Trophoblast cell (in vitro differentiated cells and primary cell): Measurements from ENCODE around the gene NUCKS1.

Experiments
- DNase-seq, 2 donors: peaks; one replicate each; pipeline ENCODE4 v3.0.0-alpha.2; 2016
- H2AFZ ChIP-seq: 2 replicates; pipeline ENCODE4 v1.6.1; 2013; ENCODE audit warnings: low read length, moderate library complexity, mild to moderate bottlenecking; ENCODE audit not compliant: insufficient read depth, poor library complexity
- H2AK5ac ChIP-seq: 2 replicates; pipeline ENCODE4 v1.6.1; 2013; ENCODE audit warnings: mild to moderate bottlenecking, low read length
- H2BK120ac ChIP-seq: 2 replicates; pipeline ENCODE4 v1.6.1; 2013; ENCODE audit warnings: low read length, mild to moderate bottlenecking, moderate library complexity; ENCODE audit not compliant: insufficient read depth, poor library complexity
- H2BK12ac ChIP-seq: 2 replicates; pipeline ENCODE4 v1.6.1; 2013; ENCODE audit warnings: mild to moderate bottlenecking, low read length, moderate library complexity
- H2BK5ac ChIP-seq: 2 replicates; pipeline ENCODE4 v1.6.1; 2013; ENCODE audit warnings: low read length, low read depth, moderate library complexity, mild to moderate bottlenecking; ENCODE audit not compliant: poor library complexity
- H3K14ac ChIP-seq: 2 replicates; pipeline ENCODE4 v1.6.1; 2013; ENCODE audit warnings: mild to moderate bottlenecking, low read length
- H3K18ac ChIP-seq: 2 replicates; pipeline ENCODE4 v1.6.1; 2013; ENCODE audit warnings: mild to moderate bottlenecking, low read length
- H3K23ac ChIP-seq: 2 replicates; pipeline ENCODE4 v1.6.1; 2013; ENCODE audit warnings: low read length
- H3K27ac ChIP-seq: 2 replicates; pipeline ENCODE4 v1.5.1; 2013; ENCODE audit warnings: low read depth, mild to moderate bottlenecking, inconsistent platforms, low read length, moderate library complexity
- H3K27me3 ChIP-seq: 2 replicates; pipeline ENCODE4 v1.6.1; 2013; ENCODE audit warnings: inconsistent platforms, mild to moderate bottlenecking, low read length, moderate library complexity; ENCODE audit not compliant: insufficient read depth
- H3K36me3 ChIP-seq, 2 experiments: 1 replicate in 1 of 2; 2 replicates in 1 of 2; pipeline ENCODE4 v1.6.1; 2013; ENCODE audit warnings: low read length in 2 of 2, mild to moderate bottlenecking in 2 of 2, moderate library complexity in 1 of 2; ENCODE audit not compliant: insufficient read depth in 2 of 2, control insufficient read depth in 1 of 2
- H3K4ac ChIP-seq: 2 replicates; pipeline ENCODE4 v1.6.1; 2013; ENCODE audit warnings: low read depth, mild to moderate bottlenecking, low read length, moderate library complexity
- H3K4me1 ChIP-seq, 2 experiments: 1 replicate in 1 of 2; 2 replicates in 1 of 2; pipeline ENCODE4 v1.6.1; 2013; ENCODE audit warnings: low read length in 2 of 2, mild to moderate bottlenecking in 2 of 2, moderate library complexity in 1 of 2; ENCODE audit not compliant: insufficient read depth in 2 of 2, control insufficient read depth in 1 of 2
- H3K4me2 ChIP-seq: 2 replicates; pipeline ENCODE4 v1.6.1; 2013; ENCODE audit warnings: inconsistent platforms, mild to moderate bottlenecking, low read length, moderate library complexity
- H3K4me3 ChIP-seq: 2 replicates; pipeline ENCODE4 v1.5.1; 2013; ENCODE audit warnings: mild to moderate bottlenecking, low read depth, low read length, inconsistent platforms
- H3K79me1 ChIP-seq: one replicate; pipeline ENCODE4 v1.6.1; 2013; ENCODE audit warnings: low read length
- H3K79me2 ChIP-seq: 2 replicates; pipeline ENCODE4 v1.6.1; 2013; ENCODE audit warnings: low read length, mild to moderate bottlenecking; ENCODE audit not compliant: control insufficient read depth, insufficient read depth, poor library complexity
- H3K9ac ChIP-seq: 2 replicates; pipeline ENCODE4 v1.6.1; 2013; ENCODE audit warnings: mild to moderate bottlenecking, low read length
- H3K9me3 ChIP-seq: 2 replicates; pipeline ENCODE4 v1.6.1; 2013; ENCODE audit warnings: low read depth, mild to moderate bottlenecking, control low read depth, inconsistent platforms, low read length; ENCODE audit not compliant: insufficient read depth
- H4K12ac ChIP-seq: 2 replicates; pipeline ENCODE4 v1.6.1; 2013; ENCODE audit warnings: low read depth, mild to moderate bottlenecking, low read length, moderate library complexity
- H4K8ac ChIP-seq: 2 replicates; pipeline ENCODE4 v1.6.1; 2013; ENCODE audit warnings: low read depth, mild to moderate bottlenecking, low read length, moderate library complexity
- H4K91ac ChIP-seq: one replicate; pipeline ENCODE4 v1.6.1; 2013; ENCODE audit warnings: low read depth, mild to moderate bottlenecking, low read length, moderate library complexity
- WGBS: extraction: QIAGEN DNeasy Blood & Tissue Kit; methylation state at CpG from one replicate; pipeline ENCODE4 v1.1.7; 2013; ENCODE audit warnings: missing lambda C conversion rate; ENCODE audit not compliant: insufficient read length, insufficient coverage; ENCODE audit errors: extremely low coverage; 5-methylcytosine and 5-hydroxymethylcytosine counted together

Gene NUCKS1

GRCh38 chr1:205714190-205714905, 35.6 kb downstream of the NUCKS1 start:
- no peak overlapping the region for H2BK120ac ChIP-seq
- no peaks in the 10 kb centered on the region for H3K27me3 ChIP-seq
- no peaks in the 10 kb centered on the region for H3K4me1 ChIP-seq
- H3K79me1 ChIP-seq, result no peaks in the 10 kb centered on the region
- no peak overlapping the region for H2BK5ac ChIP-seq
- H3K4me3 ChIP-seq, result no peak overlapping the region
- WGBS, result no CpG with 5 or more reads among the region's 5 CpGs
- H3K4me2 ChIP-seq, result no peak overlapping the region
- no peak overlapping the region for H4K8ac ChIP-seq
- no peak overlapping the region for H3K9ac ChIP-seq
- H3K23ac ChIP-seq, result no peak overlapping the region
- H3K4ac ChIP-seq, result no peak overlapping the region
- no peak overlapping the region for H2BK12ac ChIP-seq
- H4K12ac ChIP-seq, result no peak overlapping the region
- peak; percentile 17 to 66 for DNase-seq
- no peak overlapping the region for H3K27ac ChIP-seq
- no peak overlapping the region for H4K91ac ChIP-seq
- no peak overlapping the region for H3K18ac ChIP-seq
- H3K9me3 ChIP-seq, result no peaks in the 10 kb centered on the region
- H3K14ac ChIP-seq, result no peak overlapping the region
- H2AK5ac ChIP-seq, result no peak overlapping the region
- peaks cover 2 to 15% of the 10 kb centered on the region in 2 experiments for H3K36me3 ChIP-seq
- no peaks in the 10 kb centered on the region for H3K79me2 ChIP-seq
- no peak overlapping the region for H2AFZ ChIP-seq

- Histone ChIP-seq H2BK120ac (no peak overlapping the region), H3K14ac (no peak overlapping the region), H2AFZ (no peak overlapping the region), H3K9ac (no peak overlapping the region), H3K4me3 (no peak overlapping the region), H3K23ac (no peak overlapping the region), H4K12ac (no peak overlapping the region), H3K4me1 (no peaks in the 10 kb centered on the region), H3K27ac (no peak overlapping the region), H3K79me2 (no peaks in the 10 kb centered on the region), H2AK5ac (no peak overlapping the region), H4K8ac (no peak overlapping the region), H3K36me3 (peaks cover 0 to 12% of the 10 kb centered on the region in 2 experiments), H3K4me2 (no peak overlapping the region), H3K18ac (no peak overlapping the region), H2BK5ac (no peak overlapping the region), H3K9me3 (no peaks in the 10 kb centered on the region), H4K91ac (no peak overlapping the region), H2BK12ac (no peak overlapping the region), H3K4ac (no peak overlapping the region), H3K79me1 (no peaks in the 10 kb centered on the region), H3K27me3 (no peaks in the 10 kb centered on the region)
- DNase-seq, result peak; percentile 62 to 94
- no CpG with 5 or more reads among the region's 8 CpGs for WGBS
Observed at GRCh38 chr1:205711105-205712048, 38.6 kb downstream of the NUCKS1 start.

GRCh38 chr1:205710201-205711062, 39.5 kb downstream of the NUCKS1 start:
- no peak for DNase-seq
- H2BK5ac ChIP-seq, result no peak overlapping the region
- no CpG with 5 or more reads among the region's 1 CpG for WGBS

GRCh38 chr1:205709640-205710039, 40.3 kb downstream of the NUCKS1 start:
- WGBS, result no CpG with 5 or more reads among the region's 2 CpGs
- no peak overlapping the region for H3K18ac ChIP-seq
- H3K27ac ChIP-seq, result no peak overlapping the region
- no peak overlapping the region for H3K23ac ChIP-seq
- no peak overlapping the region for H4K91ac ChIP-seq
- H2BK12ac ChIP-seq, result no peak overlapping the region
- no peaks in the 10 kb centered on the region for H3K79me2 ChIP-seq
- H3K79me1 ChIP-seq, result no peaks in the 10 kb centered on the region
- H3K4me2 ChIP-seq, result no peak overlapping the region
- no peak overlapping the region for H2AK5ac ChIP-seq
- no peak overlapping the region for H3K9ac ChIP-seq
- no peaks in the 10 kb centered on the region for H3K4me1 ChIP-seq
- DNase-seq, result no peak
- H2BK120ac ChIP-seq, result no peak overlapping the region
- H3K4ac ChIP-seq, result no peak overlapping the region
- no peak overlapping the region for H2AFZ ChIP-seq
- no peaks in the 10 kb centered on the region for H3K27me3 ChIP-seq
- no peak overlapping the region for H4K8ac ChIP-seq
- no peak overlapping the region for H4K12ac ChIP-seq
- H3K9me3 ChIP-seq, result no peaks in the 10 kb centered on the region
- H3K14ac ChIP-seq, result no peak overlapping the region
- no peak overlapping the region for H2BK5ac ChIP-seq
- H3K36me3 ChIP-seq, result peaks cover 0 to 9% of the 10 kb centered on the region in 2 experiments
- H3K4me3 ChIP-seq, result no peak overlapping the region

More at GRCh38 chr1:205710201-205711062, 39.5 kb downstream of the NUCKS1 start:
- H3K4ac ChIP-seq, result no peak overlapping the region
- H3K9ac ChIP-seq, result no peak overlapping the region
- H2BK12ac ChIP-seq, result no peak overlapping the region
- no peaks in the 10 kb centered on the region for H3K79me1 ChIP-seq
- H3K18ac ChIP-seq, result no peak overlapping the region
- H2BK120ac ChIP-seq, result no peak overlapping the region
- no peaks in the 10 kb centered on the region for H3K9me3 ChIP-seq
- no peaks in the 10 kb centered on the region for H3K27me3 ChIP-seq
- no peak overlapping the region for H3K4me2 ChIP-seq
- H3K27ac ChIP-seq, result no peak overlapping the region
- H3K36me3 ChIP-seq, result peaks cover 0 to 8% of the 10 kb centered on the region in 2 experiments
- H3K14ac ChIP-seq, result no peak overlapping the region
- no peak overlapping the region for H2AFZ ChIP-seq
- no peaks in the 10 kb centered on the region for H3K4me1 ChIP-seq
- no peak overlapping the region for H4K12ac ChIP-seq
- no peak overlapping the region for H4K91ac ChIP-seq
- no peak overlapping the region for H2AK5ac ChIP-seq
- H3K23ac ChIP-seq, result no peak overlapping the region
- no peak overlapping the region for H3K4me3 ChIP-seq
- H4K8ac ChIP-seq, result no peak overlapping the region
- H3K79me2 ChIP-seq, result no peaks in the 10 kb centered on the region
